GM12801 (cell line): ENCODE data around the gene PHF14.

Experiments
- TF ChIP-seq, protein P1 (sequence below): IDR thresholded peaks from one replicate; pipeline ENCODE4 v1.5.1; 2011; ENCODE audit warnings: control low read depth; ENCODE audit not compliant: insufficient read length; ENCODE audit errors: extremely low read depth

PHF14 gene

DNA sequence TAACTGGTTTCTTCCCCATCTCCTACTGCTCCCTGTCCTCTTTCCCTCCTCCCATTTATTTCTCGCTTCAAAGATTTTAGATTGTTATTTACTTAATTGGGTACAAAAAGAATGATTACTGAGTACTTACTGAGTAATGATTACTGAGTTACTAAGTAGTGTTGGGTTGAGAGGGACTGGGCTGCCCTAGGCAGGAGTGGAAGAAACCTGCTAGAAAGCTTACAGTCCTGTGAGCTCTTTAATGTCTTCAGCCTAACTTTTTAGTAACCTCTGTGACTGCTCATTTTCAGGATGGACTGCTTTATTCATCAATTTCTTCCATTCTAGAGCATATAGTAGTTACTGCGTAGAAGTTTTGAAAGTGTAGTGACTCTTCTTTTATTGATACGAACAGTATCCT is 7.6 kb downstream of the PHF14 start:
- TF ChIP-seq, protein P1, sequence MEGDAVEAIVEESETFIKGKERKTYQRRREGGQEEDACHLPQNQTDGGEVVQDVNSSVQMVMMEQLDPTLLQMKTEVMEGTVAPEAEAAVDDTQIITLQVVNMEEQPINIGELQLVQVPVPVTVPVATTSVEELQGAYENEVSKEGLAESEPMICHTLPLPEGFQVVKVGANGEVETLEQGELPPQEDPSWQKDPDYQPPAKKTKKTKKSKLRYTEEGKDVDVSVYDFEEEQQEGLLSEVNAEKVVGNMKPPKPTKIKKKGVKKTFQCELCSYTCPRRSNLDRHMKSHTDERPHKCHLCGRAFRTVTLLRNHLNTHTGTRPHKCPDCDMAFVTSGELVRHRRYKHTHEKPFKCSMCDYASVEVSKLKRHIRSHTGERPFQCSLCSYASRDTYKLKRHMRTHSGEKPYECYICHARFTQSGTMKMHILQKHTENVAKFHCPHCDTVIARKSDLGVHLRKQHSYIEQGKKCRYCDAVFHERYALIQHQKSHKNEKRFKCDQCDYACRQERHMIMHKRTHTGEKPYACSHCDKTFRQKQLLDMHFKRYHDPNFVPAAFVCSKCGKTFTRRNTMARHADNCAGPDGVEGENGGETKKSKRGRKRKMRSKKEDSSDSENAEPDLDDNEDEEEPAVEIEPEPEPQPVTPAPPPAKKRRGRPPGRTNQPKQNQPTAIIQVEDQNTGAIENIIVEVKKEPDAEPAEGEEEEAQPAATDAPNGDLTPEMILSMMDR: no peak

DNA sequence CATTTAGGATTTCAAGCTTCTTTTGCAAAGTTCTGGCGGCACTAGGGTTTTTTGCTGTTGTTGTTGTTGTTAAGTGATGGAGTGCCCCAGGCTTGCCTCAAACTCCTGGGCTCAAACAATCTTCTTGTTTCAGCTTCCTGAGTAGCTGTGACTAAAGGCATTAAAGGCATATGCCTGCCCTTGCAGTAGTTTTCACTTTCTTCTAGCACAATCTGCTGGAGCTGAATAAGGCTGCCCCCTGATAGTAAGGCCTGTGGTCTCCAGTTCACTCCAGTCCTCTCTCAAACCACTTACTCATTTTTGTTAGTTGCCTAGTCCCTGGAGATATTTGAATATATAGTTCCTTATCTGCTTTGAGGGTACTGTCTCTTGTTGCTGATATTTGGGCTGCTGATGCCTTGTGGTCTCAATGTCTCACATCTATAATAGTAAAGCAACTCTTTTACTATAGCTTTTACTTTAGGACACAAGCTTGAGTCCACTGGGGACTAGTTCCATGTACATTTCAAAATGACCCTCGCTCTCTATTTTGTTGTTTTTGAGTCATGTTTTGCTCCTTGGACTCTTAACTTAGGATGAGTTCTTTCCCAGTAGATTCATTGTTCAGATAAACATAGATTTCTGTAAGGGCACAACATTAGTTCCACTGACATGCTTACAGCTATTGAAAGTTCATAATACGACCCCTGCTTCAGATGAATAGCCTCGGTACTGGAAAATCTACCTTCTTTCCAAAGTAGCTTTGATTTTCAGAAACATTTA is 25.5 kb downstream of the PHF14 start:
- TF ChIP-seq, protein P1: no peak

- TF ChIP-seq, protein P1: no peak
Measured at GRCh38 chr7:11005202-11005601, 31.5 kb downstream of the PHF14 start.

DNA sequence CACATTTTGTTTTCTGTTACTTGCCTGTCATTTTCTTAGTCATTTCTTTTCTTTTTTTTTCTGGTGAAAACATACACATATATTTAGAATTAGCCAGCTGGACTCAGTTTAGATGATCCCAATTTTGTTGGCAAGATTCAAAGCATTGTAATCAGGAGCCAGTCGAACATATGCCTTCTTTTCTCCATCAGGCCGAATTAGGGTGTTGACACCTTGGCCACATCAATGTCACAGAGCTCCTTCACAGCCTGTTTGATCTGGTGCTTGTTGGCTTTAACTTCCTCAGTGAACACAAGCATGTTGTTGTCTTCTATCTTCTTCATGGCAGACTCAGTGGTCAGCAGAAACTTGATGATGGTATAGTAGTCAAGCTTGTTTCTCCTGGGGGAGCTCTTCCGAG is 32.6 kb downstream of the PHF14 start:
- TF ChIP-seq, protein P1: no peak

GRCh38 chr7:11009631-11010030 is 36.0 kb downstream of the PHF14 start:
- TF ChIP-seq, protein P1: no peak

DNA sequence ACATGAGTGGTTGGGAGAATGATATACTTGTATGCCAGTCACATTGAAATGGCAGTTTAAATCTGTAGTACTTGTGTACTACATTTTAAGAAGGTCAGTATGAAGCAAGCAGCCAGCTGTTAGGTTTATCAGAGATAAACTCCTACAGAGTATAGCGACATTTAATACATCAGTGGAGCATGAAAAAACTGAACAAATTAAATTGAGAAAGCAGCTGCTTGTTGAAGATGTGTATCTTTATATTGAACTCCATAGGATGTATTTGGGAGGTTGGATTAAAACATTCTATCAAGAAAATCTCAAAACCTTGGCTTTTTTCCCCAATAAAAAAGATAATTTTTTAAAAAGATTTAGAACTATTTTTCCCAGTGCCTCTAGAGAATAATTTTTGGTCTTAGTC is 47.8 kb downstream of the PHF14 start:
- TF ChIP-seq, protein P1: no peak

DNA sequence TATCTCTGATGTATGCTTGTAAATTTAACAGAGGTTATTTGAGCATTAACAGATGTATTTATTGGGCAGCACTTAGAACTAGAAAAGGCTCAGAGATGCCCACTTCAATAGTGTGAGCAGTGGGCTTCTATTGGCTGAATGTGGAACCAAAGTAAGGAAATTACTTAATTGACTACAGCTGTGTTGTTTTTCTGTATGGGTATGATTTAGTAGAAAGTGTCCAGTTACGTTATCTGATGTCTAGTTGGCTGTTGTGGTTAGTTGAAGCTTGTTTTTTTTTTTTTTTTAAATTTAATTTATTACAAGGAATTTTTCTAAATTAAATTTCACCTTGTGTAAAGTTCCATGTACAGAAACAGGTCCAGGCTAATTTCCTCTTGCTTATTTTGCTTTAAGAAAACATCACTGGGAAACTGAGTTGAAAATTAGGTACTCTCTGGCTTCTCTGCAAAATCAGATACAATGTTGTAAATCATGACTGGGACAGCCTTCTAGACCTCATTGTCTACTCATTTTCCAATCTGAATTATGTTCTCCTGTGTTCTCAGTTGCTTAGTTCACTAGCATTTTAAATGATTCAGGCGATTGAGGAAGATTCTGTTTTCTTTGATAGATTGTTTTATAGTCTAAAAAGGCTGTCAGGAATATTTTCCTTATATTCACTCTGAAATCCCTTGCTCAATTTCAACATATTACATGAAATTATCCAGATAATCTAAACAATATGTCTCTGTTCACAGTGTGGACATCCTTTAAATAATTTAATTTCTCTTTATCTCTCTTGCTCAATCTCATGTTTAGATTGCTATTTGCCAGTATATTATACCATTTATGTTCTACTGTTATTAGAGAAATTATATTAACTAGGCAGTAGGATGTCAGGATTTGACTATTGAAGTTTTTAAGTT is 53.0 kb downstream of the PHF14 start:
- TF ChIP-seq, protein P1: no peak
